ENCODE results near the gene CXorf66. TPM values are rescaled to one million over a fixed set of nuclear protein-coding genes. Genes with fewer than 3 reads are reported as not detected.
"Not testable (repeated sequence)": the region's sequence is repeated elsewhere in the genome, so short reads cannot be mapped to it uniquely, and the experiment has no call there.

CXorf66 gene
- total RNA-seq, 1 experiment from 2014 or later = not detected

- Histone ChIP-seq H3K9ac (ENCODE audit: low read length) (peak overlapping the region; percentile 86), H3K9me2 (replicated peaks; ENCODE audit: insufficient read depth, low read length) (no peaks in the 10 kb centered on the region), H4K20me1 (ENCODE audit: insufficient read depth, low read depth, low read length) (no peaks in the 10 kb centered on the region), H3K9me3 (ENCODE audit: low read length) (no peaks in the 10 kb centered on the region), H3K4me1 (ENCODE audit: low read length) (peaks cover 24% of the 10 kb centered on the region), H3K36me3 (ENCODE audit: insufficient read depth, low read length) (no peaks in the 10 kb centered on the region), H3K27ac (ENCODE audit: low read length) (peak overlapping the region; percentile 59), H3K4me3 (ENCODE audit: low read length) (peak overlapping the region; percentile 74), H2AFZ (ENCODE audit: low read length) (peak overlapping the region; percentile 52; the same call in 1 of the 2 replicates), H3K79me2 (ENCODE audit: low read length) (peaks cover 43% of the 10 kb centered on the region), H3K27me3 (ENCODE audit: low read length) (no peaks in the 10 kb centered on the region), H3K4me2 (ENCODE audit: low read depth, low read length, poor library complexity, severe bottlenecking) (peak overlapping the region; percentile 61)
- peak; percentile 65 for DNase-seq
Observed at GRCh38 chrX:139932073-139932900, 33.0 kb downstream of the CXorf66 start.

GRCh38 chrX:139931646-139932072 lies 33.7 kb downstream of the CXorf66 start:
- Histone ChIP-seq H3K9me2 (replicated peaks; ENCODE audit: insufficient read depth, low read length) (no peaks in the 10 kb centered on the region), H3K36me3 (ENCODE audit: insufficient read depth, low read length) (no peaks in the 10 kb centered on the region), H2AFZ (ENCODE audit: low read length) (0 out of 2 replicates have a peak overlapping the region, but pooled peaks have one; percentile 3), H3K4me3 (ENCODE audit: low read length) (peak overlapping the region; percentile 74), H4K20me1 (ENCODE audit: insufficient read depth, low read depth, low read length) (no peaks in the 10 kb centered on the region), H3K27ac (ENCODE audit: low read length) (no peak overlapping the region), H3K27me3 (ENCODE audit: low read length) (no peaks in the 10 kb centered on the region), H3K79me2 (ENCODE audit: low read length) (peaks cover 49% of the 10 kb centered on the region), H3K4me1 (ENCODE audit: low read length) (peaks cover 24% of the 10 kb centered on the region), H3K4me2 (ENCODE audit: low read depth, low read length, poor library complexity, severe bottlenecking) (peak overlapping the region; percentile 61), H3K9me3 (ENCODE audit: low read length) (no peaks in the 10 kb centered on the region), H3K9ac (ENCODE audit: low read length) (peak overlapping the region; percentile 86)
- DNase-seq = no peak

- peaks cover 54% of the 10 kb centered on the region for H3K79me2 ChIP-seq (ENCODE audit: low read length)
- peak; percentile 67 for DNase-seq
- no peaks in the 10 kb centered on the region for H3K36me3 ChIP-seq (ENCODE audit: insufficient read depth, low read length)
- peak overlapping the region; percentile 61 for H3K4me2 ChIP-seq (ENCODE audit: low read depth, low read length, poor library complexity, severe bottlenecking)
- H3K27ac ChIP-seq (ENCODE audit: low read length) = no peak overlapping the region
- 0 out of 2 replicates have a peak overlapping the region, but pooled peaks have one; percentile 3 for H2AFZ ChIP-seq (ENCODE audit: low read length)
- H4K20me1 ChIP-seq (ENCODE audit: insufficient read depth, low read depth, low read length) = no peaks in the 10 kb centered on the region
- no peaks in the 10 kb centered on the region for H3K27me3 ChIP-seq (ENCODE audit: low read length)
- H3K9me3 ChIP-seq (ENCODE audit: low read length) = no peaks in the 10 kb centered on the region
- H3K4me1 ChIP-seq (ENCODE audit: low read length) = peaks cover 24% of the 10 kb centered on the region
- no peaks in the 10 kb centered on the region for H3K9me2 ChIP-seq (replicated peaks; ENCODE audit: insufficient read depth, low read length)
- peak overlapping the region; percentile 74 for H3K4me3 ChIP-seq (ENCODE audit: low read length)
- H3K9ac ChIP-seq (ENCODE audit: low read length) = peak overlapping the region; percentile 86
Observed at GRCh38 chrX:139930916-139931645, 34.2 kb downstream of the CXorf66 start.

- no peak for DNase-seq
- no peaks in the 10 kb centered on the region for H3K27me3 ChIP-seq (ENCODE audit: low read length)
- no peaks in the 10 kb centered on the region for H4K20me1 ChIP-seq (ENCODE audit: insufficient read depth, low read depth, low read length)
- H3K36me3 ChIP-seq (ENCODE audit: insufficient read depth, low read length) = no peaks in the 10 kb centered on the region
- no peak overlapping the region for H3K27ac ChIP-seq (ENCODE audit: low read length)
- peak overlapping the region; percentile 74 for H3K4me3 ChIP-seq (ENCODE audit: low read length)
- peaks cover 61% of the 10 kb centered on the region for H3K79me2 ChIP-seq (ENCODE audit: low read length)
- H3K9me2 ChIP-seq (replicated peaks; ENCODE audit: insufficient read depth, low read length) = no peaks in the 10 kb centered on the region
- H3K4me1 ChIP-seq (ENCODE audit: low read length) = peaks cover 24% of the 10 kb centered on the region
- H2AFZ ChIP-seq (ENCODE audit: low read length) = no peak overlapping the region
- H3K9me3 ChIP-seq (ENCODE audit: low read length) = no peaks in the 10 kb centered on the region
- peak overlapping the region; percentile 86 for H3K9ac ChIP-seq (ENCODE audit: low read length)
- peak overlapping the region; percentile 61 for H3K4me2 ChIP-seq (ENCODE audit: low read depth, low read length, poor library complexity, severe bottlenecking)
Observed at GRCh38 chrX:139930401-139930800, 34.9 kb downstream of the CXorf66 start.

- Histone ChIP-seq H3K4me1 (ENCODE audit: low read length) (peaks cover 24% of the 10 kb centered on the region), H3K9me3 (ENCODE audit: low read length) (no peaks in the 10 kb centered on the region), H3K4me3 (ENCODE audit: low read length) (no peak overlapping the region; the same call in 1 of the 2 replicates), H3K36me3 (ENCODE audit: insufficient read depth, low read length) (no peaks in the 10 kb centered on the region), H3K79me2 (ENCODE audit: low read length) (peaks cover 66% of the 10 kb centered on the region), H2AFZ (ENCODE audit: low read length) (no peak overlapping the region), H3K4me2 (ENCODE audit: low read depth, low read length, poor library complexity, severe bottlenecking) (peak overlapping the region; percentile 61), H3K27ac (ENCODE audit: low read length) (no peak overlapping the region), H3K9me2 (replicated peaks; ENCODE audit: insufficient read depth, low read length) (no peaks in the 10 kb centered on the region), H3K9ac (ENCODE audit: low read length) (no peak overlapping the region), H4K20me1 (ENCODE audit: insufficient read depth, low read depth, low read length) (no peaks in the 10 kb centered on the region), H3K27me3 (ENCODE audit: low read length) (no peaks in the 10 kb centered on the region)
- DNase-seq = no peak
Observed at GRCh38 chrX:139929876-139930275, 35.4 kb downstream of the CXorf66 start.

GRCh38 chrX:139924696-139925095 lies 40.6 kb downstream of the CXorf66 start:
- Histone ChIP-seq H3K79me2 (ENCODE audit: low read length) (peaks cover 74% of the 10 kb centered on the region), H3K9me3 (ENCODE audit: low read length) (no peaks in the 10 kb centered on the region), H3K27me3 (ENCODE audit: low read length) (no peaks in the 10 kb centered on the region), H3K9ac (ENCODE audit: low read length) (no peak overlapping the region), H2AFZ (ENCODE audit: low read length) (no peak overlapping the region), H3K4me1 (ENCODE audit: low read length) (peaks cover 7% of the 10 kb centered on the region), H3K36me3 (ENCODE audit: insufficient read depth, low read length) (no peaks in the 10 kb centered on the region), H3K4me3 (ENCODE audit: low read length) (no peak overlapping the region), H3K4me2 (ENCODE audit: low read depth, low read length, poor library complexity, severe bottlenecking) (no peak overlapping the region), H3K27ac (ENCODE audit: low read length) (no peak overlapping the region), H3K9me2 (replicated peaks; ENCODE audit: insufficient read depth, low read length) (no peaks in the 10 kb centered on the region), H4K20me1 (ENCODE audit: insufficient read depth, low read depth, low read length) (no peaks in the 10 kb centered on the region)
- no peak for DNase-seq

GRCh38 chrX:139924069-139924695 lies 41.1 kb downstream of the CXorf66 start:
- Histone ChIP-seq H3K36me3 (ENCODE audit: insufficient read depth, low read length) (no peaks in the 10 kb centered on the region), H3K4me2 (ENCODE audit: low read depth, low read length, poor library complexity, severe bottlenecking) (no peak overlapping the region), H3K4me3 (ENCODE audit: low read length) (no peak overlapping the region), H3K9me2 (replicated peaks; ENCODE audit: insufficient read depth, low read length) (no peaks in the 10 kb centered on the region), H3K9ac (ENCODE audit: low read length) (no peak overlapping the region), H3K27ac (ENCODE audit: low read length) (no peak overlapping the region), H4K20me1 (ENCODE audit: insufficient read depth, low read depth, low read length) (no peaks in the 10 kb centered on the region), H3K9me3 (ENCODE audit: low read length) (no peaks in the 10 kb centered on the region), H3K79me2 (ENCODE audit: low read length) (peaks cover 69% of the 10 kb centered on the region), H2AFZ (ENCODE audit: low read length) (no peak overlapping the region), H3K4me1 (ENCODE audit: low read length) (peaks cover 2% of the 10 kb centered on the region), H3K27me3 (ENCODE audit: low read length) (no peaks in the 10 kb centered on the region)
- no peak for DNase-seq

- H3K27me3 ChIP-seq (ENCODE audit: low read length); H3K36me3 ChIP-seq (ENCODE audit: insufficient read depth, low read length); H3K4me3 ChIP-seq (ENCODE audit: low read length); DNase-seq; H3K4me1 ChIP-seq (ENCODE audit: low read length); H3K4me2 ChIP-seq (ENCODE audit: low read depth, low read length, poor library complexity, severe bottlenecking); H3K9me2 ChIP-seq (replicated peaks; ENCODE audit: insufficient read depth, low read length); H3K27ac ChIP-seq (ENCODE audit: low read length); H3K9me3 ChIP-seq (ENCODE audit: low read length); H2AFZ ChIP-seq (ENCODE audit: low read length); H3K9ac ChIP-seq (ENCODE audit: low read length); H4K20me1 ChIP-seq (ENCODE audit: insufficient read depth, low read depth, low read length): not testable (repeated sequence)
- H3K79me2 ChIP-seq (ENCODE audit: low read length) = peaks cover 61% of the 10 kb centered on the region
Observed at GRCh38 chrX:139921142-139921541, 44.2 kb downstream of the CXorf66 start.
